OCI-LY3 (cell line): Measurements from ENCODE around the gene TCEA2.

Source experiments
- EZH2phosphoT487 ChIP-seq: fragments of 200-600 bp; shearing (Covaris generic); IDR thresholded peaks from 2 replicates; pipeline ENCODE4 v1.6.1; 2018; ENCODE audit warnings: antibody characterized with exemption, mixed run types, low read depth
- TF ChIP-seq, protein P1 (sequence below): fragments of 200-600, 300-600 bp; sonication (generic); IDR thresholded peaks from 2 replicates; pipeline ENCODE4 v1.5.1; 2014; ENCODE audit warnings: antibody characterized with exemption, low read length, low read depth

- TF ChIP-seq, protein P1, sequence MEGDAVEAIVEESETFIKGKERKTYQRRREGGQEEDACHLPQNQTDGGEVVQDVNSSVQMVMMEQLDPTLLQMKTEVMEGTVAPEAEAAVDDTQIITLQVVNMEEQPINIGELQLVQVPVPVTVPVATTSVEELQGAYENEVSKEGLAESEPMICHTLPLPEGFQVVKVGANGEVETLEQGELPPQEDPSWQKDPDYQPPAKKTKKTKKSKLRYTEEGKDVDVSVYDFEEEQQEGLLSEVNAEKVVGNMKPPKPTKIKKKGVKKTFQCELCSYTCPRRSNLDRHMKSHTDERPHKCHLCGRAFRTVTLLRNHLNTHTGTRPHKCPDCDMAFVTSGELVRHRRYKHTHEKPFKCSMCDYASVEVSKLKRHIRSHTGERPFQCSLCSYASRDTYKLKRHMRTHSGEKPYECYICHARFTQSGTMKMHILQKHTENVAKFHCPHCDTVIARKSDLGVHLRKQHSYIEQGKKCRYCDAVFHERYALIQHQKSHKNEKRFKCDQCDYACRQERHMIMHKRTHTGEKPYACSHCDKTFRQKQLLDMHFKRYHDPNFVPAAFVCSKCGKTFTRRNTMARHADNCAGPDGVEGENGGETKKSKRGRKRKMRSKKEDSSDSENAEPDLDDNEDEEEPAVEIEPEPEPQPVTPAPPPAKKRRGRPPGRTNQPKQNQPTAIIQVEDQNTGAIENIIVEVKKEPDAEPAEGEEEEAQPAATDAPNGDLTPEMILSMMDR: no peak
- TF ChIP-seq EZH2phosphoT487: no peak
These were observed 13.7 kb upstream of the TCEA2 start, which contains the start of gene SOX18 for GRCh38 chr20:64049060-64049877.
